NB4 (cell line): ENCODE data around the gene OR6B2.

Experiments
- CTCF ChIP-seq: IDR thresholded peaks from one replicate; pipeline ENCODE4 v1.5.1; 2012; ENCODE audit warnings: low read depth, low read length
- MAX ChIP-seq: IDR thresholded peaks from 2 replicates; pipeline ENCODE4 v1.6.1; 2011; ENCODE audit warnings: low read depth, low read length
- MYC ChIP-seq: IDR thresholded peaks from 2 replicates; pipeline ENCODE4 v1.6.1; 2011; ENCODE audit warnings: low read depth, low read length
- POLR2A ChIP-seq: IDR thresholded peaks from 2 replicates; pipeline ENCODE4 v1.6.1; 2011; ENCODE audit warnings: mild to moderate bottlenecking; ENCODE audit not compliant: insufficient read length; ENCODE audit errors: extremely low read depth

- TF ChIP-seq POLR2A: no peak
- TF ChIP-seq CTCF: no peak
- no peak for TF ChIP-seq MAX
- no peak for TF ChIP-seq MYC
Observed at GRCh38 chr2:239994086-239994485, 36.1 kb downstream of the OR6B2 start.
